SK-N-SH (cell line): ENCODE data around the gene NARS2. TPM values are rescaled to one million over a fixed set of nuclear protein-coding genes. Genes with fewer than 3 reads are reported as not detected.

Source experiments
- CTCF ChIA-PET: fragments of 300-600, 350-600 bp; formaldehyde crosslinking; extraction: SDS; loops from one replicate; lab custom pipeline; 2021; lab: Yijun Ruan, JAX
- POLR2A ChIA-PET: fragments of 350-600 bp; sonication (Branson Sonifier 250); formaldehyde crosslinking; extraction: SDS; loops from one replicate; lab custom pipeline; 2020; ENCODE audit warnings: antibody characterized with exemption, inconsistent platforms; lab: Yijun Ruan, JAX
- DNase-seq: peaks from one replicate; pipeline ENCODE4 v3.0.0; 2012
- H2AFZ ChIP-seq: fragments of 200-600 bp; sonication (generic); 2 replicates; pipeline ENCODE4 v1.8.1; 2016; ENCODE audit warnings: antibody characterized with exemption, mild to moderate bottlenecking, low read depth
- H3F3A ChIP-seq: fragments of 200-600 bp; sonication (generic); replicated peaks from 2 replicates; pipeline ENCODE3; 2016; ENCODE audit warnings: antibody characterized with exemption, mild to moderate bottlenecking; ENCODE audit not compliant: insufficient read depth
- H3K27ac ChIP-seq, 2 experiments: fragments of 200-500 bp in 1 of 2; fragments of 200-600 bp in 1 of 2; sonication (Bioruptor generic) in 1 of 2; sonication (generic), shearing (Covaris generic) in 1 of 2; 2 replicates each; pipeline versions ENCODE4 v1.5.1 to v1.6.1; 2014 to 2016; ENCODE audit warnings: low read depth in 2 of 2, inconsistent platforms in 1 of 2, low read length in 1 of 2, mild to moderate bottlenecking in 1 of 2, mixed read lengths in 1 of 2
- H3K27me3 ChIP-seq: fragments of 200-600 bp; sonication (generic), shearing (Covaris generic); 2 replicates; pipeline ENCODE4 v1.6.1; 2016; ENCODE audit warnings: mixed run types; ENCODE audit not compliant: insufficient read depth
- H3K36me3 ChIP-seq, 2 experiments: fragments of 200-500 bp in 1 of 2; fragments of 200-600 bp in 1 of 2; sonication (Bioruptor generic) in 1 of 2; sonication (generic) in 1 of 2; replicated peaks in 1 of 2; 2 replicates each; pipeline versions ENCODE3 to v1.5.1; 2014 to 2016; ENCODE audit warnings: low read length in 1 of 2, mild to moderate bottlenecking in 1 of 2; ENCODE audit not compliant: insufficient read depth in 2 of 2, control insufficient read depth in 1 of 2
- H3K4me1 ChIP-seq, 2 experiments: fragments of 200-500 bp in 1 of 2; fragments of 200-600 bp in 1 of 2; sonication (Bioruptor generic) in 1 of 2; sonication (generic), shearing (Covaris generic) in 1 of 2; 2 replicates each; pipeline versions ENCODE4 v1.5.1 to v1.6.1; 2014 to 2016; ENCODE audit warnings: low read depth in 1 of 2, low read length in 1 of 2, mixed run types in 1 of 2; ENCODE audit not compliant: insufficient read depth in 2 of 2, control insufficient read depth in 1 of 2
- H3K4me2 ChIP-seq: fragments of 200-600 bp; sonication (generic), shearing (Covaris generic); 2 replicates; pipeline ENCODE4 v1.6.1; 2017; ENCODE audit warnings: mixed run types
- H3K4me3 ChIP-seq, 2 experiments: fragments of 200-500 bp in 1 of 2; fragments of 200-600 bp in 1 of 2; sonication (Bioruptor generic) in 1 of 2; sonication (generic), shearing (Covaris generic) in 1 of 2; 2 replicates each; pipeline versions ENCODE4 v1.5.1 to v1.8.1; 2014 to 2016; ENCODE audit warnings: low read depth in 2 of 2, inconsistent platforms in 1 of 2, low read length in 1 of 2, mild to moderate bottlenecking in 1 of 2, mixed read lengths in 1 of 2, moderate library complexity in 1 of 2
- H3K79me2 ChIP-seq: fragments of 200-600 bp; sonication (generic); 2 replicates; pipeline ENCODE4 v1.8.1; 2017; ENCODE audit warnings: mild to moderate bottlenecking; ENCODE audit not compliant: insufficient read depth
- H3K9ac ChIP-seq: fragments of 200-600 bp; sonication (generic); 2 replicates; pipeline ENCODE4 v1.6.1; 2017; ENCODE audit warnings: mixed run types
- H3K9me2 ChIP-seq: fragments of 200-600 bp; sonication (generic); 2 replicates; pipeline ENCODE4 v1.6.1; 2017; ENCODE audit warnings: mixed run types
- H3K9me3 ChIP-seq: fragments of 200-600 bp; sonication (generic); 2 replicates; pipeline ENCODE4 v1.6.1; 2017; ENCODE audit warnings: mixed run types, mild to moderate bottlenecking, moderate library complexity
- H4K20me1 ChIP-seq: fragments of 200-600 bp; sonication (generic); 2 replicates; pipeline ENCODE4 v1.6.1; 2017; ENCODE audit warnings: mild to moderate bottlenecking, mixed run types; ENCODE audit not compliant: insufficient read depth
- CHD2 ChIP-seq: fragments of 150-350 bp; IDR thresholded peaks from 2 replicates; pipeline ENCODE4 v1.6.1; 2018; ENCODE audit warnings: low read length; ENCODE audit not compliant: partially characterized antibody
- CTCF ChIP-seq: fragments of 200-600 bp; sonication (generic); IDR thresholded peaks from 2 replicates; pipeline ENCODE4 v1.6.1; 2017; ENCODE audit warnings: antibody characterized with exemption, mild to moderate bottlenecking, moderate library complexity
- ELF1 ChIP-seq: IDR thresholded peaks from 2 replicates; pipeline ENCODE4 v1.4.0; 2012
- FOXJ3 ChIP-seq: sonication (generic); formaldehyde crosslinking; IDR thresholded peaks from 2 replicates; pipeline ENCODE4 v1.5.1; 2020; ENCODE audit warnings: mild to moderate bottlenecking, missing genetic modification reagents
- GABPA ChIP-seq: IDR thresholded peaks from 2 replicates; pipeline ENCODE4 v1.4.0; 2012; ENCODE audit warnings: low read depth, mild to moderate bottlenecking
- MEF2A ChIP-seq: IDR thresholded peaks from 2 replicates; pipeline ENCODE4 v1.4.0; 2012; ENCODE audit warnings: low read depth, borderline replicate concordance
- MXI1 ChIP-seq: IDR thresholded peaks from 2 replicates; pipeline ENCODE4 v1.6.1; 2012; ENCODE audit warnings: mild to moderate bottlenecking, low read depth, low read length, improper control_type of control experiment
- NRF1 ChIP-seq: IDR thresholded peaks from 2 replicates; pipeline ENCODE4 v1.6.1; 2012; ENCODE audit warnings: low read depth, mild to moderate bottlenecking, low read length
- PBX3 ChIP-seq: IDR thresholded peaks from 2 replicates; pipeline ENCODE4; 2012
- RAD21 ChIP-seq: IDR thresholded peaks from 2 replicates; pipeline ENCODE4 v1.6.1; 2012; ENCODE audit warnings: mild to moderate bottlenecking, low read length
- REST ChIP-seq: IDR thresholded peaks from 2 replicates; pipeline ENCODE4 v1.6.1; 2012; ENCODE audit warnings: mild to moderate bottlenecking, low read depth, low read length, moderate library complexity
- RFX5 ChIP-seq: IDR thresholded peaks from 2 replicates; pipeline ENCODE4 v1.6.1; 2012; ENCODE audit warnings: mild to moderate bottlenecking, improper control_type of control experiment, low read length
- SMC3 ChIP-seq: IDR thresholded peaks from 2 replicates; pipeline ENCODE4 v1.6.1; 2012; ENCODE audit warnings: low read depth, low read length, improper control_type of control experiment
- TAF1 ChIP-seq: IDR thresholded peaks from 2 replicates; pipeline ENCODE4 v1.6.1; 2012; ENCODE audit warnings: low read depth, mild to moderate bottlenecking, low read length, moderate library complexity, borderline replicate concordance
- TEAD4 ChIP-seq: IDR thresholded peaks from 2 replicates; pipeline ENCODE4 v1.4.0; 2012; ENCODE audit warnings: mild to moderate bottlenecking, borderline replicate concordance; ENCODE audit not compliant: insufficient read depth
- USF2 ChIP-seq: fragments of 150-350 bp; IDR thresholded peaks from 2 replicates; pipeline ENCODE4 v1.6.1; 2017; ENCODE audit warnings: antibody characterized with exemption, low read length, low read depth, borderline replicate concordance
- WGBS: methylation state at CpG from one replicate; pipeline ENCODE4 v1.1.6; 2017; ENCODE audit warnings: low lambda C conversion rate; 5-methylcytosine and 5-hydroxymethylcytosine counted together
- polyA plus RNA-seq, 3 experiments: library from polyadenylated mRNA; depleted of rRNA; stranded (reverse); fragments of >200 nt; gene quantifications; 2 replicates each; pipeline ENCODE4 v1.2.3, GENCODE V29; 2012

Gene NARS2
- polyA plus RNA-seq, 1 of the 3 experiments (the other 2 are of a cell fraction): 8.9 TPM

- peak; percentile 28 for DNase-seq
- Histone ChIP-seq H3K9ac (no peak overlapping the region), H3K4me2 (no peak overlapping the region), H2AFZ (no peak overlapping the region), H3F3A (no peaks in the 10 kb centered on the region), H3K4me1 (peaks cover 3 to 6% of the 10 kb centered on the region in 2 experiments; a peak in 1 of 4 replicates), H3K4me3 (no peak overlapping the region), H3K79me2 (peaks cover 33% of the 10 kb centered on the region), H3K9me3 (no peaks in the 10 kb centered on the region), H3K9me2 (no peaks in the 10 kb centered on the region), H3K27ac (no peak overlapping the region), H4K20me1 (no peaks in the 10 kb centered on the region), H3K27me3 (no peaks in the 10 kb centered on the region), H3K36me3 (peaks cover 0 to 5% of the 10 kb centered on the region in 2 experiments)
- TF ChIP-seq TEAD4: no peak
- no peak for TF ChIP-seq CHD2
- no peak for TF ChIP-seq RAD21
- TF ChIP-seq REST: no peak
- no peak for TF ChIP-seq RFX5
- no peak for TF ChIP-seq NRF1
- TF ChIP-seq FOXJ3 (CRISPR knock-in tag): no peak
- no peak for TF ChIP-seq SMC3
- no peak for TF ChIP-seq PBX3
- no peak for TF ChIP-seq CTCF
- TF ChIP-seq GABPA: no peak
- no peak for TF ChIP-seq MEF2A
- TF ChIP-seq ELF1: no peak
- TF ChIP-seq MXI1: no peak
- no peak for TF ChIP-seq USF2
- TF ChIP-seq TAF1: no peak
- ChIA-PET CTCF (interaction anchor here (0.8 to 2.8 kb wide), 2 partner anchors 16 to 78 kb away, joined by 3 to 11 read pairs; partner anchors contain the start of gene GAB2), POLR2A (no interaction called here)
- 87% methylated on average over 3 of the region's 3 CpGs for WGBS
Observed at GRCh38 chr11:78400702-78401101, 174.0 kb downstream of the NARS2 start.
